Activated T-cell treated with anti-CD3 and anti-CD28 coated beads for 24 hours (primary cell): ENCODE measurements around the gene BET1L.

Experiments used
- DNase-seq: peaks from one replicate; pipeline ENCODE4 v3.0.0-alpha.2; 2020; ENCODE audit warnings: low read depth

BET1L gene

GRCh38 chr11:209275-210121 lies 2.3 kb upstream of the BET1L start:
- DNase-seq, result no peak

GRCh38 chr11:208917-209260 lies 1.7 kb upstream of the BET1L start:
- DNase-seq, result no peak

- peak; percentile 76 for DNase-seq
These were observed 1.1 kb upstream of the BET1L start for GRCh38 chr11:208181-208916.

DNA sequence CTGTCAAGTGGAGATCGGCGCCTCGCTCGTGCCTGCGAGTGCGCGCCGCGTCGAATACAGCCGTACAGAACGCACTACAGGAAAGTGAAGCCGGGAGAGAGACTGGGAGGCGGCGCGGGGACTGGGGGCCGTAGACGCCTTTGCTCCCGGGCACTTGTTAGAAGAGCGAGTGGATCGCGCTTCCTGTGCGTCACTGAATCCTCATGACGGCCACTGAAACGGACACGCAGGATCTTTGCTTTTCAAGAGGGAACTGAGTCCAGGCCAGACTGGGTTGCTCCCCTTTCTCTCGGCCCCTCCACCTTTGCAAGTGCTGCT lies 623 bp upstream of the BET1L start:
- no peak for DNase-seq

- no peak for DNase-seq
These were observed 532 bp downstream of the BET1L start for GRCh38 chr11:206526-207207.

DNA sequence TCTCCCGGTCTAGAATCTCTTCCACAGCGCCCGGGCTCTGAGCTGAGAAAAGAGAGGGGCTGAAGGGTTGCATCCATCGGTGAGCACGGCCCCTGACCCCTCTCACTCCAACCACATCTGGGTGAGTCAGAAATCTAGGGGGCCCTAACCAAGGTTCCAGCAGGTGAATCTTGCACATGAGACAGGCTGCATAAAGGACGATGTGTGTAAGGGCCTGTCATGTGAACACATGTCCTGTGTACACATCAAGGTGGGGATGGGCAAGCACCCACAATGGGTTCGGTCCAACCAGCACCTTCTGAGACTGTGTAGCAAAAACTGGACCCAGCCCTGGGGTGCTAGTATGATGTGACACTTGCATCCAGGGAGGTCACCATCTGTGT lies 1.2 kb downstream of the BET1L start:
- no peak for DNase-seq

DNA sequence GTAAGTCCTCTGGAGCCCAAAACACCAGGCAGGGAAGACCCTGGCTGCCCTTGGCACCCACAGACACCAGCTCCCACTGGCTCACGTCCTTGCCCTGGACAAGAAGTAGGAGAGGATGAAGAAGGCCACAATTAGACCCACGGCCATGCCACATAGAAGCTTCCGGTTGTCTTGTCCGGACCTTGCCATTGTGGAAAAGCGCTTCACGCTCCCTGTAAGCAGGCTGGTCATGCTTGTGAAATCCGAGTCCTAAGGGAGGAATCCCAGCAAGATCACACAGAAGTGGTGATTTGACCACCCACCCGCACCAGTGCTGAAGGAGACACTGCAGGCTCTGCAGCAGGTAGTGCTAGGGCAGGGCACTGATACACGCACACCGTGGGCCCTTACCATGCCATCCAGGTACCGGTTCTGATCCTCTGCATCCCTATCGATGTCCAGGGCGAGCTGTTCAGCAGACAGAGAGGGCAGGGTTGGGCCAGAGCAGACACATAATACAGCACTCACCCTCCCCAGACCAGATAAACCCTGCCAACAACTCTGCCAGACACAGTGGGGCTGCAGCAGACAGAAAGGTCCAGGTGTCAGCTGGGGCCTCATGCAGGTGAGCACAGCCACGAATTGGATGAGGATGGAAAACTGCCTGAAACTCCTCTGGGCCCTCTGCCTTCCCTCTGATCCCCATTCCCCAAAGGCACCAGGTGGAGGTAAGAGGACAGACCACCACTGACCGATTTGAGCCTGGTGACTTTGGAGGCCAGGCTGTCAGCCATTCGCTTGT lies 1.8 kb downstream of the BET1L start:
- no peak for DNase-seq

DNA sequence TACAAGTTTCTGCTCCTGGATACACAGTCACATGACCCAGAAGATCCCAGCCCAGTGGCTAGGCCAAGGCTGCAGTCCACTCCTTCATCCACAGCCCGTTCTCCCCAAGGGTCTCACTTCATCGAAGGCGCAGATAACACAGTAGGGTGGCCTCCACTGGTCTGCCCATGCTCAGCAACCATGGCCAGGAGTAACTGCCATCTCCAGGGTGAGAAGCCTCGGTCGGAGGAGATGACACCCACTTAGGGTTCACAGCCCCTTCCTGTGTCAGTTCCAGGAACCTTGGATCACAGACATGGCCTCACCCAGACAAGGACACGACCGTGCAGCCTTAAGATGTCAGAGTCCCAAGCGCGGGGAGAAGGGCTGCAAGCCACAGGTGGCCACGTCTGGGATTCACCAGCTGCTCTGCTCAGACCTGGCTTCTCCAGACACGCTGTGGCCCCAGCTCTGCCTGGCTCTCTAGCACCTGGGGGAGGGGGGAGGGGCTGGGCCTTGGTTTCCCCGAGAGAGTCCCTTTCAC lies 2.6 kb downstream of the BET1L start:
- DNase-seq, result no peak

GRCh38 chr11:203945-204586 lies 3.1 kb downstream of the BET1L start:
- DNase-seq, result no peak

- DNase-seq, result no peak
These were observed 3.9 kb downstream of the BET1L start for GRCh38 chr11:203056-203944.

- DNase-seq, result no peak
These were observed 4.7 kb downstream of the BET1L start for GRCh38 chr11:202490-202889.

DNA sequence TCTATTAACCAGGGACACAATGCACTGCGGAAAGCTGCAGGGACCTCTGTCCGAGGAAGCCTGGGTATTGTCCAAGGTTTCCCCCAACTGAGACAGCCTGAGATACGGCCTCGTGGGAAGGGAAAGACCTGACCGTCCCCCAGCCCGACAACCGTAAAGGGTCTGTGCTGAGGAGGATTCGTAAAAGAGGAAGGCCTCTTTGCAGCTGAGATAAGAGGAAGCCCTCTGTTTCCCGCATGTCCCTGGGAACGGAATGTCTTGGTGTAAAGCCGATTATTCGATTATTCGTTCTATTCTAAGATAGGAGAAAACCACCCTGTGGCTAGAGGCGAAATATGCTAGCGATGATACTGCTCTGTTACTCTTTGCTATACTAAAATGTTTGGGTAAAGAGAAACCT lies 5.2 kb downstream of the BET1L start:
- no peak for DNase-seq

DNA sequence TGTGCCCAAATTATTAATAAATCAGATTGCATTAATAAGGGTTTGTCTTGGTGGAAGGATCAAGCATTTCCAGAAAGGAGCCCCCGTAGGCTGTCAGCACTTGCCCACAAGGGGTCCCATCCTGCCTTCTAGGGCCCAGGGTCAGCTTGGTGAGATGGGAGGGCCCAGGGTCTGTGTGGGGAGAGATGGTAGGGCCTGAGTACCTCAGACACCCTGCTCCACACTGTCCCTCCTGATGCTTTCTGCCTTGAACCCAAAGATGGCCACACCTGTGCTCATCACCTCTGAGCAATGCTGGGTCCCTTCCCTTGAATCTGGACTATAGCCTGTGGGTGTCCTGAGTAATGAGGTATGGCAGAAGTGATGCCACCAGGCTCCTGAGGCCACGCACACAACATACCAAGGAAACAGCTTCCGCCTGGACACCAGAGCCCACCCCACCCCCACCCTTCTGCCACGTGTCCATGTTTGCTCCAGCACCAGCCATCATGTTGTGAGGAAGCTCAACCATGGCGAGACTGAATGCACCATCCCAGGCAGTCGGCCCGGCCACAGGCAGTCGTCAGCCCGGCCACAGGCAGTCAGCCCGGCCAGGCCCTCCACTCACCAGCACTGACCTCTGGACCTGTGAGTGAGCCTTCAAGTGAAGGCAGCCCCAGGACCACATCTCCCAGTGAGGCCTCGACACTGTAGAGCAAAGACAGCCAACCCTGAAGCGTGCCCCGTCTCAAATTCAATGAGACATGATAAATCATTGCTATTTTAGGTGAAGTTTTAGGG lies 6.8 kb downstream of the BET1L start:
- DNase-seq, result no peak

DNA sequence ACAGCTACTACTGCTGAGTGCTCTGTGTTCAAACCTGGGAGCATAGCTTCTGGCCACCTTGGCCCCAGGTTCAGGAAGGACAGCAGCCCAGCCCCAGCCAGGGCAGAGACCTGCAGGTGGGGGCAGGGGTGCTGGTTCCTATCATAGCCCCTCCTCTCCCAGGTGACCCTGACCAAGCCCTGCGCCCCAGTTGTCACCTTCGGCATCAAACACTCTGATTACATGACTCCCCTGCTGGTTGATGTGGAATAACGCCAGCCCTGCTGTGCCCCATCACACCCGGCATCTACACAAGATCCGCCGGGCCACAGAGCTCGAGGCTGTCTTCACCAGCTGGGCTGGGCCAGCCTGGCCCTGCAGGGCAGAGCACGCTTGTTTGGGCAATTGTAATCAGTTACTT lies 7.4 kb downstream of the BET1L start:
- DNase-seq, result no peak

- DNase-seq, result no peak
These were observed 8.1 kb downstream of the BET1L start for GRCh38 chr11:199004-199581.

DNA sequence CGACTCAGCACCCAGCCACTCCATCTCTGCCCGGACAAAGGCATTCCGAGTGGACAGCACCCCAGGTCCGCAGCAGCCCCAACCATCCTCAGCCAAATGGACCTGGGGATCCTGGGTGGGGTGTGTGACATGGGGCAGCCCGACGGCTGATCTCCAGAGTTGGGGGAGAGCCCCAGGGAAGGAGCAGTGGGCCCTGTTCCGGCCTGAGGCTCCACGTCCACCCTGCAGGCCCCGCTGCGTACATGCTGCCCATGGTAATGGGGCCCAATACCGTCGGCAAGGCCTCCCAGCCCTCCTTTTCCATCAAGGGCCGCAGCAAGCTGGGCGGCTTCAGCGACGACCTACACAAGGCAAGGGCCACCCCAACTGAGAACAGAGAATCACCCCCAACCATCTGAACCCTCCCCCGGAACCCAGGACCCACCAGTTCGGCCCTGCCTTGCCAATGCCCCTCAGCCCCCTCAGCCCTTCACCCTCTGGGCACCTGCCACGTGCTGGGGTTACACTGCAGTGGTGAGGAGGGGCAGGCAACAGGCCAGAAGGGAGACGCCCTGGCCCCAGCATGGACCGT lies 8.9 kb downstream of the BET1L start:
- DNase-seq, result no peak

DNA sequence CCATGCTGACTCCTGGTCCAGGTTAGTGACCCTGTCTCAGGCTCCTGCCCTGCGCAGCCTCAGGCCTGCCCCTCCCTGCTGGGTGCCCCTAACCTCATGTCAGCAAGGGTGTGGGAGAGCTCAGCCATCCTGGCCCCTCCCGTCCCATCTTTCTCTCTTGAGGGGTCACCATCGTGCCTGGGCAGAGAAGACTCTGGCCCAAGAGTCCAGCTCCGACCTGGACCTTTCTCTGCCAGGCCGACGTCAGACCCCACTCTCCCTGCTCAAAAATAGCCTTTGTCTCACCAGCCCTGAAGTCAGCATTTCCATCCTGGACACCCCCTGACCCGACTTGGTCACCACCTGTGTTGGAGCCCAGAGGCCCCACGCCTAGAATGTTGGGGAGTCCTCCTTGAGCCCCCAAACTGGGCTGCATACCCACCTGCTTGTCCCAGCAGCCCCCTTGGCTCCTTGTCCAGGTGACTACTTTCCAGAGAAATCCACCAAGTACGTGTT lies 9.4 kb downstream of the BET1L start:
- DNase-seq, result no peak

GRCh38 chr11:196786-197731 lies 10.1 kb downstream of the BET1L start:
- no peak for DNase-seq
